ENCODE results near the gene KCNK10.

- no peak for TF ChIP-seq EZH2 (IDR thresholded peaks at IDR 0.05; ENCODE audit: insufficient read depth, poor library complexity, severe bottlenecking)
- TF ChIP-seq EZH2phosphoT487 (IDR thresholded peaks at IDR 0.05; ENCODE audit: insufficient read depth, low read depth), result no peak
Observed at GRCh38 chr14:88154321-88154720, 168.7 kb downstream of the KCNK10 start.

All from GM23248 (cell line).